ENCODE results near the gene C10orf143. TPM values are rescaled to one million over a fixed set of nuclear protein-coding genes. Genes with fewer than 3 reads are reported as not detected.

C10orf143 gene
- total and polyA plus RNA-seq, 2 of the 4 experiments (the other 2 are of a cell fraction): 0.36 to 0.60 TPM

GRCh38 chr10:130021383-130021950 is 89.2 kb downstream of the C10orf143 start:
- Histone ChIP-seq H2BK15ac (ENCODE audit: low read depth, low read length) (no peak overlapping the region), H3K79me1 (ENCODE audit: low read depth in 1 of 2, low read length in 2 of 2) (no peaks in the 10 kb centered on the region), H3K14ac (replicated peaks; ENCODE audit: low read depth, low read length) (no peak overlapping the region), H3K36me3 (ENCODE audit: control insufficient read depth, insufficient read depth, low read length) (no peaks in the 10 kb centered on the region), H3K9me1 (ENCODE audit: insufficient read depth, low read length) (no peaks in the 10 kb centered on the region), H3K9ac (ENCODE audit: low read depth, low read length) (no peak overlapping the region), H4K8ac (ENCODE audit: low read depth in 2 of 2, low read length in 2 of 2) (peak overlapping the region in 1 of 2 experiments; percentile 65; a peak in 2 of 4 replicates), H2BK5ac (ENCODE audit: low read depth, low read length, poor library complexity, severe bottlenecking) (peak overlapping the region; percentile 42), H2AFZ (replicated peaks; ENCODE audit: low read length, poor library complexity) (peak overlapping the region; percentile 64), H3K4ac (ENCODE audit: low read depth, low read length) (peak overlapping the region; percentile 59), H3K4me1 (ENCODE audit: control insufficient read depth, insufficient read depth, low read length) (peaks cover 4% of the 10 kb centered on the region; the same call in 1 of the 2 replicates), H3K27ac (ENCODE audit: insufficient read depth, low read length) (peak overlapping the region; percentile 7; the same call in 1 of the 2 replicates), H3K4me3 (ENCODE audit: insufficient read depth, low read depth, low read length) (no peak overlapping the region), H3K18ac (ENCODE audit: low read depth, low read length) (no peak overlapping the region), H3K23ac (ENCODE audit: low read depth, low read length) (no peak overlapping the region), H3K56ac (ENCODE audit: extremely low read depth, insufficient read depth, low read length) (no peak overlapping the region), H3K4me2 (ENCODE audit: low read depth, low read length) (no peak overlapping the region), H4K5ac (ENCODE audit: low read depth, low read length) (no peak overlapping the region), H2BK120ac (ENCODE audit: low read depth, low read length) (peak overlapping the region; percentile 64; the same call in 1 of the 2 replicates), H2AK5ac (ENCODE audit: low read depth, low read length) (peak overlapping the region; percentile 23; the same call in 1 of the 2 replicates), H4K20me1 (ENCODE audit: insufficient read depth, low read length) (no peaks in the 10 kb centered on the region), H3K27me3 (ENCODE audit: control insufficient read depth, insufficient read depth, low read length) (no peaks in the 10 kb centered on the region), H4K91ac (ENCODE audit: insufficient read depth, low read depth, low read length) (peak overlapping the region; percentile 49; the same call in 1 of the 2 replicates), H2BK20ac (ENCODE audit: low read depth, low read length) (peak overlapping the region; percentile 44; the same call in 1 of the 2 replicates), H3K9me3 (ENCODE audit: control insufficient read depth, insufficient read depth, low read length) (no peaks in the 10 kb centered on the region), H2AK9ac (replicated peaks; ENCODE audit: low read depth, low read length, poor library complexity) (no peak overlapping the region)
- in situ Hi-C loops (cut with MboI; ENCODE audit: low sequenced_read_pairs): no loop called here
- CTCF ChIA-PET: no interaction called here
- ATAC-seq (ENCODE audit: low read depth) (peak; percentile 58), DNase-seq (peak; percentile 87)
- no TSS peak for BruUV-seq (replicated peaks)
- TF ChIP-seq MXI1 (IDR thresholded peaks at IDR 0.05; ENCODE audit: borderline replicate concordance, low read depth, low read length) (no peak), SMC3 (IDR thresholded peaks at IDR 0.05; ENCODE audit: low read depth, low read length) (no peak), RAD21 (IDR thresholded peaks at IDR 0.05; ENCODE audit: low read length) (no peak), NFE2L2 (IDR thresholded peaks at IDR 0.05; ENCODE audit: low read depth, low read length) (peak; percentile 49; the same call in 1 of the 2 replicates), RCOR1 (IDR thresholded peaks at IDR 0.05; ENCODE audit: insufficient replicate concordance, low read length) (no peak), CEBPB (IDR thresholded peaks at IDR 0.05; ENCODE audit: low read depth, low read length) (no peak), USF2 (IDR thresholded peaks at IDR 0.05; ENCODE audit: low read depth, low read length) (no peak), BHLHE40 (IDR thresholded peaks at IDR 0.05; ENCODE audit: low read depth, low read length) (no peak)
- 25% methylated on average over 2 of the region's 12 CpGs; no CpG with 5 or more reads in 1 of the 2 experiments for WGBS, 2 experiments (ENCODE audit: extremely low coverage in 2 of 2, insufficient read length in 1 of 2)
- POLR2A ChIA-PET (ENCODE audit: unreplicated experiment): no interaction called here
- dilution Hi-C loops (cut with HindIII; ENCODE audit: low sequenced_read_pairs, unreplicated experiment): no loop called here
- intact Hi-C loops (cut with micrococcal nuclease): no loop called here
